Activated naive CD8-positive, alpha-beta T cell treated with anti-CD3 and anti-CD28 coated beads, Interleukin-2, amount 50 U/mL, for 24 hours (primary cell): ENCODE data around the gene TENM3.

Experiments
- ATAC-seq: fragments of 150-1000 bp; cut with Tn5 transposase; one replicate; pipeline ENCODE4 v1.10.0; 2021
- DNase-seq: peaks from one replicate; pipeline ENCODE4 v3.0.0; 2021
- H3K27ac Mint-ChIP-seq: one replicate; pipeline ENCODE4 v1.8.0; 2021; ENCODE audit warnings: mild to moderate bottlenecking, mixed read lengths
- H3K27me3 Mint-ChIP-seq: one replicate; pipeline ENCODE4 v1.8.0; 2021; ENCODE audit warnings: mixed read lengths
- H3K36me3 Mint-ChIP-seq: one replicate; pipeline ENCODE4 v1.8.0; 2021; ENCODE audit warnings: low read depth, mixed read lengths
- H3K4me1 Mint-ChIP-seq: one replicate; pipeline ENCODE4 v1.8.0; 2021; ENCODE audit warnings: mixed read lengths
- H3K4me3 Mint-ChIP-seq: one replicate; pipeline ENCODE4 v1.8.0; 2021; ENCODE audit warnings: mild to moderate bottlenecking, moderate library complexity, mixed read lengths
- H3K9me3 Mint-ChIP-seq: one replicate; pipeline ENCODE4 v1.8.0; 2021; ENCODE audit warnings: mixed read lengths

TENM3 gene

GRCh38 chr4:182496408-182496807 lies 253.2 kb downstream of the TENM3 start:
- Mint-ChIP-seq H3K9me3 (no peaks in the 10 kb centered on the region), H3K36me3 (no peaks in the 10 kb centered on the region), H3K4me3 (no peak overlapping the region), H3K27me3 (peaks cover 7% of the 10 kb centered on the region), H3K27ac (no peak overlapping the region), H3K4me1 (peaks cover 11% of the 10 kb centered on the region)
- no peak for DNase-seq
- ATAC-seq = no peak

- no peak for ATAC-seq
- no peak overlapping the region for H3K27ac Mint-ChIP-seq
- peaks cover 19% of the 10 kb centered on the region for H3K27me3 Mint-ChIP-seq
- H3K36me3 Mint-ChIP-seq = no peaks in the 10 kb centered on the region
- no peaks in the 10 kb centered on the region for H3K9me3 Mint-ChIP-seq
- no peak overlapping the region for H3K4me3 Mint-ChIP-seq
- H3K4me1 Mint-ChIP-seq = no peaks in the 10 kb centered on the region
- no peak for DNase-seq
Observed at GRCh38 chr4:182502064-182502463, 258.9 kb downstream of the TENM3 start.

DNA sequence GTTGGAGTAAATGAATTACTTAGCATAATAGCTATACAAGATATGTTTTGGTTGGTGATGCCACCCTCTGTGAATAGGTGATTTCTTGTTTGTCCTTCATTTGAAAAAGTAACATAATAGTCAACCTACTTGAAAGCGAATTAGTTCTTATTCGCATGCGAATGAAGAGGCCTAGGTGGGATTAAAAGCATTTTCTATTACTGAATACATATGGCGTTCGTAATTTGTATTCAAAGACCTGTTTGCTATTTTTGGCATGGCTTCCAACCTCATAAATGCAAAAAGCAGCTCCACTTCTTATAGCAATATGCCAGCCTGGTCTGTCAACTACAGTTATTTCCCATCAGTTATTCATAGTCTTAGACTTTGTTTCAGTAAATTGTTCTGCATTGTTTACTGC lies 261.3 kb downstream of the TENM3 start:
- H3K4me1 Mint-ChIP-seq = no peaks in the 10 kb centered on the region
- no peaks in the 10 kb centered on the region for H3K9me3 Mint-ChIP-seq
- H3K27ac Mint-ChIP-seq = no peak overlapping the region
- no peak overlapping the region for H3K4me3 Mint-ChIP-seq
- no peak for DNase-seq
- H3K36me3 Mint-ChIP-seq = no peaks in the 10 kb centered on the region
- H3K27me3 Mint-ChIP-seq = peaks cover 15% of the 10 kb centered on the region
- no peak for ATAC-seq

GRCh38 chr4:182507805-182508204 lies 264.6 kb downstream of the TENM3 start:
- Mint-ChIP-seq H3K27ac (no peak overlapping the region), H3K4me1 (no peaks in the 10 kb centered on the region), H3K9me3 (no peaks in the 10 kb centered on the region), H3K36me3 (no peaks in the 10 kb centered on the region), H3K4me3 (no peak overlapping the region), H3K27me3 (peaks cover 14% of the 10 kb centered on the region)
- DNase-seq (no peak), ATAC-seq (no peak)

GRCh38 chr4:182510836-182511235 lies 267.6 kb downstream of the TENM3 start:
- ATAC-seq (no peak), DNase-seq (no peak)
- Mint-ChIP-seq H3K9me3 (no peaks in the 10 kb centered on the region), H3K27me3 (peaks cover 5% of the 10 kb centered on the region), H3K27ac (no peak overlapping the region), H3K4me1 (no peaks in the 10 kb centered on the region), H3K4me3 (no peak overlapping the region), H3K36me3 (no peaks in the 10 kb centered on the region)

DNA sequence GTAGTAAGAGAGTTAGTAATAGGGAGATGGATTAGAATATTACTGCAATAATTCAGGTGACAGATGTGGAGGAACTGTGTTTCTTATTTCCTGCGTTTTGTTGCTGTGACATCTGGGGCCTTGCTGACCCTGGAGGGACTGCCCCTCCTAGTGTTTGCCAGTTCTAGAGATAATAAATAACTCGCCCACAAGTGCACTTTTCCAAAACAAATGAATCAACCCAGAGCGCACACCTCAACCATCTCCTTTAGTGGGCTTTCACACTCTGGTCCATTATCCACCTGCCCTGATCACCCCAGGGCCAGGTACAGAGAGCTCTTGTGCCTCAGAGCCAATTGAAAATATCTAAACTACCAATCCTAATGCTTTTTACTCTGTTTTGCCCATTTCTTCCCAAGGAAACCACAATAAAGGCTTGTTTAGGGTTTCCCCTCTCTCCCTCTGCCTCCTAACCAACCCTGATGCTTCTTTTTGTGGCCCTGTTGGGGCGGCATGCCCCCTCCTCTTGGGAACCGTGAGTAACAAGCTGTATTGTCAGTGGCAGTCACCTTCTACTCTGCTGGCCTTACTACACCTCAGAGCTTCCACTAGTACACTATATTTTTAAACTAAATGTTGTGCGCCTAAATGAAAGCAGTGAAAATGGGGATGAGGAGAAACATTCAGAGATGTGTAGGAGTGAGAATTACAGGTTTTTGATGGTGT lies 270.5 kb downstream of the TENM3 start:
- Mint-ChIP-seq H3K4me3 (no peak overlapping the region), H3K36me3 (no peaks in the 10 kb centered on the region), H3K4me1 (no peaks in the 10 kb centered on the region), H3K9me3 (no peaks in the 10 kb centered on the region), H3K27me3 (peaks cover 4% of the 10 kb centered on the region), H3K27ac (no peak overlapping the region)
- DNase-seq (no peak), ATAC-seq (peak; percentile 40)

DNA sequence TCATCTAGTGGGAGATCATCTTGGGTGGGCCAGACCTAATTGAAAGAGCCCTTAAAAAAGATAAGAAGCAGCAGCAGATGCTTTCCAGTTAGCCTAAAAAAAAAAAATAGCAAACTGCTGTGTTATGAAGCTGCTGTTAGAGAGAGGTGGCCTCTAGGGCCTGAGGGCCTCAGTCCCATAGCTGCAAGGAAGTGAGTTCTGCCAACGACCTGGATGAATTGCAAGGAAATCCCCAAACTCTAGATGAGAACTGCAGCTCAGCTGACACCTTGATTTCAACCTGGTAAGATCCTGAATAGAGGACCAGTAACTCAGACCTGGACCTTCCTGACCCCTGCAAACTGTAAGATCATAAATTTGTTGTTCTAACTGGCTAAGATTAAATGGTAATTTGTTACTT lies 275.2 kb downstream of the TENM3 start:
- ATAC-seq (no peak), DNase-seq (no peak)
- Mint-ChIP-seq H3K4me1 (no peaks in the 10 kb centered on the region), H3K9me3 (no peaks in the 10 kb centered on the region), H3K27ac (no peak overlapping the region), H3K36me3 (no peaks in the 10 kb centered on the region), H3K27me3 (peaks cover 4% of the 10 kb centered on the region), H3K4me3 (no peak overlapping the region)

GRCh38 chr4:182519528-182519927 lies 276.3 kb downstream of the TENM3 start:
- no peaks in the 10 kb centered on the region for H3K36me3 Mint-ChIP-seq
- no peaks in the 10 kb centered on the region for H3K9me3 Mint-ChIP-seq
- DNase-seq = no peak
- peaks cover 4% of the 10 kb centered on the region for H3K27me3 Mint-ChIP-seq
- no peak overlapping the region for H3K4me3 Mint-ChIP-seq
- H3K4me1 Mint-ChIP-seq = no peaks in the 10 kb centered on the region
- H3K27ac Mint-ChIP-seq = no peak overlapping the region
- no peak for ATAC-seq

- Mint-ChIP-seq H3K36me3 (no peaks in the 10 kb centered on the region), H3K27ac (no peak overlapping the region), H3K9me3 (no peaks in the 10 kb centered on the region), H3K27me3 (peaks cover 4% of the 10 kb centered on the region), H3K4me3 (no peak overlapping the region), H3K4me1 (no peaks in the 10 kb centered on the region)
- DNase-seq = no peak
- no peak for ATAC-seq
Observed at GRCh38 chr4:182521011-182521410, 277.8 kb downstream of the TENM3 start.

DNA sequence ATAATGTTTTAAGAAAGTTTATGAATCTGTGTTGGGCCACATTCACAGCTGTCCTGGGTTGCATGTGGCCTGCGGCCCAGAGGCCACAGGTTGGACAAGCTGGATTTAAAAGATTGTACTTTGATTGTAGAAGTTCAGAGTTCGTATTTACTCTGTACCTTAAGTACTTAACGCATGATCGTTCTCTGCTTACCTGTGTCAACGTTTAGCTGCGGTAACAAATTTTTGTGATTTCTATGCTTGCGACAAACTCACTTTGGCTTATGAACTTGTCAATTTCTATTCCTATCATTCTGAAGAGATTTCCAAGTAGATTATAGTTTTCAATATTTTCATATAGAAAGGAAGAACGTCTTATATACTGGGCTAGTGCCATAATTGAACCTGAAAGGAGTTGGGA lies 285.6 kb downstream of the TENM3 start:
- Mint-ChIP-seq H3K4me1 (no peaks in the 10 kb centered on the region), H3K9me3 (no peaks in the 10 kb centered on the region), H3K36me3 (no peaks in the 10 kb centered on the region), H3K4me3 (no peak overlapping the region), H3K27me3 (peaks cover 10% of the 10 kb centered on the region), H3K27ac (no peak overlapping the region)
- ATAC-seq (no peak), DNase-seq (no peak)

GRCh38 chr4:182530451-182530850 lies 287.2 kb downstream of the TENM3 start:
- Mint-ChIP-seq H3K27me3 (peaks cover 10% of the 10 kb centered on the region), H3K4me1 (no peaks in the 10 kb centered on the region)

DNA sequence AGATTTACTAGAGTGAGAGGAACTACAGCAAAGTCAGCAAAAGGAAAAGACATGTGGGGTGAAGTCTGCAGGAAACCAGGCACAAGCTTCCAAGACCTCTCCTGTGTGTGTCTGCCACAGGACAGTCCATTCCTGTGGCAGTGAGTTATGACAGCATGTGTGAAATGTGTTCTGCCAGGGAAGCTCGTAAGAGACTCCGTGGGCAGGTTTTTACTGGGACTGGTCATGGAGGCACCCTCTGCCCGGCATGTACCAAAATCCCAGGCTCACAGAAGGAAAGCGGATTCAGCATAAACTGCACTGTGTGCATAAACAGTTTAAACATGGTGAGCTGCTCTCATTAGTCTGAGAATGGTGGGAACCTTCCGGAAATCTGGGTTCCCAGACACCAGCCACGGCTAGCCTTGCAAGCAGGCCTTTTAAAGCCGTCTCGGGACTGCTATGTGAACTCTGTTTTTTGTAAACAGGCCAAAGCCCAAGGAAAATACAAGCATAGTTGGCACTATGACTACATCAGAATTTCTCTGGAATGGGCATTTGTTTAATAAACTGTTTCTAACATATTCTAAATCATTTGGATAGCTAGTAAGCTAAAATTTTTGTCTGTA lies 288.5 kb downstream of the TENM3 start:
- no peaks in the 10 kb centered on the region for H3K9me3 Mint-ChIP-seq
- no peak for DNase-seq
- no peaks in the 10 kb centered on the region for H3K4me1 Mint-ChIP-seq
- H3K4me3 Mint-ChIP-seq = no peak overlapping the region
- H3K27ac Mint-ChIP-seq = no peak overlapping the region
- H3K27me3 Mint-ChIP-seq = peaks cover 10% of the 10 kb centered on the region
- H3K36me3 Mint-ChIP-seq = no peaks in the 10 kb centered on the region
- no peak for ATAC-seq

More at GRCh38 chr4:182530451-182530850, 287.2 kb downstream of the TENM3 start:
- Mint-ChIP-seq H3K9me3 (no peaks in the 10 kb centered on the region), H3K36me3 (no peaks in the 10 kb centered on the region), H3K4me3 (no peak overlapping the region), H3K27ac (no peak overlapping the region)
- no peak for DNase-seq
- ATAC-seq = no peak

DNA sequence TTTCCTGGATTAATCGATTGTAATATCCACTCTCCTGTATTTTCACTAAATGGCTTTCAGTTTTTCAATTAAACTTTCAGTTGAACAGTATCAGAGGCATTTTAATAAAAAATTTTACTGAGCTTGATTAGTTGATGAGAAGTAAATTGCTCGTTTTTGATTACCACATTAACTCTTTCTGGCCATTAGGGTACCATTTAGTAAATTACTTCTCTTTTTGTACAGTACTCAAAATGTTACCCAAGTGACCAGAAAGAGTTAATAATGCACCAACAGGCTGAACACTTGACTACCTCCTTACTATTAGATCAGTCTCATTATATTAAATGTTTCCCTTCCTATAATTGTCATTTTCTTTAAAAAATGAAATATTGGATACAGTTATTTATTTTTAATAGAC lies 289.2 kb downstream of the TENM3 start:
- H3K9me3 Mint-ChIP-seq = no peaks in the 10 kb centered on the region
- peaks cover 9% of the 10 kb centered on the region for H3K27me3 Mint-ChIP-seq
- H3K4me1 Mint-ChIP-seq = no peaks in the 10 kb centered on the region
- no peak overlapping the region for H3K4me3 Mint-ChIP-seq
- H3K27ac Mint-ChIP-seq = no peak overlapping the region
- no peak for ATAC-seq
- no peak for DNase-seq
- H3K36me3 Mint-ChIP-seq = no peaks in the 10 kb centered on the region

GRCh38 chr4:182533964-182534363 lies 290.8 kb downstream of the TENM3 start:
- Mint-ChIP-seq H3K4me3 (no peak overlapping the region), H3K27me3 (peaks cover 5% of the 10 kb centered on the region), H3K9me3 (no peaks in the 10 kb centered on the region), H3K36me3 (no peaks in the 10 kb centered on the region), H3K27ac (no peak overlapping the region), H3K4me1 (no peaks in the 10 kb centered on the region)
- no peak for ATAC-seq
- DNase-seq = no peak

DNA sequence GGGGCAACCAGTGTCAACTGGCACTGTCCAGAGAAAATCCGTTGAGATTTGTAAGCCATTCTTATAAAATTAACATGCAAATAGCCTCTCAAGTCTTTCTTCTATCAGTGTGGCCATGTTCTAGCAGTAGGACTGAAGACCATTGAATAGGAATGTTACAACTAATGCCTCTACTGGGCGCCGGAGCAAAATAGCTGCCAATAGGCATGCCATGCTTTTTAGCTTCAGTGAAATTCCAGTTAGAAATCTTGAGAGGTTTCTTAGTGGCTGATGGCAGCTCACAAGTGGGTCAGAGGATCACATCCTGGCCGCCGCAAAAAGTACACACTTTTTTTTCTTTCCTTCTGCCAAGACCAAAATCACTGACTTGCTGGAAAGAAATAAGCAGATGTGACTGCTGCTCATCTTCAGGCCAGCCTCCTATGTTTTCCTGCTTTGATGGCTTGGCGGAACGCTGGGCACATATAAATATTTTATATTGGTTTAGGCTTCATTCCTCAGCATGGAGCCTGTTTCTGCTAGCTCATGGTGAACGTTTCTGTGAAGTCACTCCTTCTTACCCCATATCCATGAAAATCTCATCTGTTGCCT lies 293.1 kb downstream of the TENM3 start:
- Mint-ChIP-seq H3K36me3 (no peaks in the 10 kb centered on the region), H3K9me3 (no peaks in the 10 kb centered on the region), H3K27ac (no peak overlapping the region), H3K27me3 (no peaks in the 10 kb centered on the region), H3K4me1 (no peaks in the 10 kb centered on the region), H3K4me3 (no peak overlapping the region)
- ATAC-seq = no peak
- no peak for DNase-seq
